ENCODE data around the gene PRMT9.

DNA sequence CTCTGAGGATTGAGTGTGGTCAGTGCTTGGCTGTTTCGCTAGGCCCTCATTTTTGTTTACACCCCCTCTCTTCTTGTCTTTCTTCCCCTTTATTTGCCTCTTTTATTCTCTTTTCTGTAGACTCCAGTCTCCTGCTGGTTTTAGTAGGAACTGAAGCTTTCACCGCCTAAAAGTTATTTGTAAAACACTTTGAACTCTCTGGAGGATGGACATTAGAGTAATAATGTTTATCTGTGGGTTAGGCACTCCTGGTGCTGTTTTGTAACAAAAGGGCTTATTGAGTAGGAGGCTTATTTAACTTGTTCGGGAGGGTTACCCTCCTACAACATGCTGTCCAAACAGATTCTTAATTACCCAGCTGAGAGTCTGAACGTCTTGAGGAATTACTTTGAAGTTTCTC lies 46.4 kb upstream of the PRMT9 start:
- TF ChIP-seq, protein P1, sequence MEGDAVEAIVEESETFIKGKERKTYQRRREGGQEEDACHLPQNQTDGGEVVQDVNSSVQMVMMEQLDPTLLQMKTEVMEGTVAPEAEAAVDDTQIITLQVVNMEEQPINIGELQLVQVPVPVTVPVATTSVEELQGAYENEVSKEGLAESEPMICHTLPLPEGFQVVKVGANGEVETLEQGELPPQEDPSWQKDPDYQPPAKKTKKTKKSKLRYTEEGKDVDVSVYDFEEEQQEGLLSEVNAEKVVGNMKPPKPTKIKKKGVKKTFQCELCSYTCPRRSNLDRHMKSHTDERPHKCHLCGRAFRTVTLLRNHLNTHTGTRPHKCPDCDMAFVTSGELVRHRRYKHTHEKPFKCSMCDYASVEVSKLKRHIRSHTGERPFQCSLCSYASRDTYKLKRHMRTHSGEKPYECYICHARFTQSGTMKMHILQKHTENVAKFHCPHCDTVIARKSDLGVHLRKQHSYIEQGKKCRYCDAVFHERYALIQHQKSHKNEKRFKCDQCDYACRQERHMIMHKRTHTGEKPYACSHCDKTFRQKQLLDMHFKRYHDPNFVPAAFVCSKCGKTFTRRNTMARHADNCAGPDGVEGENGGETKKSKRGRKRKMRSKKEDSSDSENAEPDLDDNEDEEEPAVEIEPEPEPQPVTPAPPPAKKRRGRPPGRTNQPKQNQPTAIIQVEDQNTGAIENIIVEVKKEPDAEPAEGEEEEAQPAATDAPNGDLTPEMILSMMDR (IDR thresholded peaks at IDR 0.05): peak in 1 of 3 donors; percentile 35
- no peak for TF ChIP-seq EP300 (IDR thresholded peaks at IDR 0.05)

All from ovary (tissue), 3 donors.